Measurements from ENCODE around the gene SS18L1.

SS18L1 gene

GRCh38 chr20:62226707-62227590 is 83.4 kb downstream of the SS18L1 start:
- DNase-seq (ENCODE audit: low spot score), result no peak

GRCh38 chr20:62227591-62227976 is 84.0 kb downstream of the SS18L1 start:
- no peak for DNase-seq (ENCODE audit: low spot score)

- peak; percentile 82 for DNase-seq (ENCODE audit: low spot score)
Observed at GRCh38 chr20:62227977-62228958, 84.7 kb downstream of the SS18L1 start.

- DNase-seq (ENCODE audit: low spot score), result no peak
Observed at GRCh38 chr20:62228982-62229545, 85.5 kb downstream of the SS18L1 start.

- no peak for DNase-seq (ENCODE audit: low spot score)
Observed at GRCh38 chr20:62229667-62230066, 86.1 kb downstream of the SS18L1 start.

- no peak for DNase-seq (ENCODE audit: low spot score)
Observed at GRCh38 chr20:62230276-62230675, 86.7 kb downstream of the SS18L1 start.

- DNase-seq (ENCODE audit: low spot score), result no peak
Observed at GRCh38 chr20:62230696-62231095, 87.1 kb downstream of the SS18L1 start.

- DNase-seq (ENCODE audit: low spot score), result no peak
Observed at GRCh38 chr20:62231292-62231691, 87.7 kb downstream of the SS18L1 start.
